Measurements from ENCODE around the gene PLCL1.

GRCh38 chr2:198102120-198102519 lies 297.7 kb downstream of the PLCL1 start:
- TF ChIP-seq BHLHE40 (IDR thresholded peaks at IDR 0.05; ENCODE audit: borderline replicate concordance) (no peak), ELF4 (IDR thresholded peaks at IDR 0.05) (no peak), SP1 (IDR thresholded peaks at IDR 0.05) (no peak), FOXK2 (IDR thresholded peaks at IDR 0.05) (no peak), HDGF (IDR thresholded peaks at IDR 0.05; ENCODE audit: borderline replicate concordance) (no peak), FOXM1 (IDR thresholded peaks at IDR 0.05; ENCODE audit: borderline replicate concordance) (no peak), FOXA1 (IDR thresholded peaks at IDR 0.05) (no peak), CTBP1 (IDR thresholded peaks at IDR 0.05; ENCODE audit: borderline replicate concordance) (no peak)
